C4-2B (cell line): ENCODE results near the gene CBARP.

Experiments
- H3K27ac ChIP-seq: fragments of 450-650 bp; 2 replicates; pipeline ENCODE4 v1.5.1; 2017
- CTCF ChIP-seq: fragments of 450-650 bp; conservative IDR thresholded peaks from 2 replicates; pipeline ENCODE4 v1.5.1; 2017; ENCODE audit warnings: mild to moderate bottlenecking
- ZFX ChIP-seq: fragments of 450-650 bp; IDR thresholded peaks from 2 replicates; pipeline ENCODE4 v1.6.1; 2017

Gene CBARP

GRCh38 chr19:1223018-1223855, 14.6 kb downstream of the CBARP start:
- no peak for TF ChIP-seq ZFX
- TF ChIP-seq CTCF, result peak; percentile 74
- H3K27ac ChIP-seq, result no peak overlapping the region

- no peak overlapping the region for H3K27ac ChIP-seq
- TF ChIP-seq CTCF (no peak), ZFX (no peak)
Measured at GRCh38 chr19:1222394-1222793, 15.4 kb downstream of the CBARP start.

- H3K27ac ChIP-seq, result no peak overlapping the region
- TF ChIP-seq CTCF, result no peak
- no peak for TF ChIP-seq ZFX
Measured at GRCh38 chr19:1221904-1222255, 15.9 kb downstream of the CBARP start.

GRCh38 chr19:1220976-1221903, 16.6 kb downstream of the CBARP start:
- TF ChIP-seq CTCF, result peak; percentile 74
- no peak for TF ChIP-seq ZFX
- H3K27ac ChIP-seq, result no peak overlapping the region

- H3K27ac ChIP-seq, result no peak overlapping the region
- no peak for TF ChIP-seq ZFX
- TF ChIP-seq CTCF, result no peak
Measured at GRCh38 chr19:1220477-1220930, 17.3 kb downstream of the CBARP start.

- TF ChIP-seq CTCF (no peak), ZFX (no peak)
- no peak overlapping the region for H3K27ac ChIP-seq
Measured at GRCh38 chr19:1219786-1220476, 17.9 kb downstream of the CBARP start.
